Activated T-helper 1 cell treated with Interleukin-2 at 50 U/mL for 16 hours (primary cell): ENCODE data around the gene TMCO6.
A peak's percentile ranks its signal among the peaks of the same experiment; 100 is the strongest.

Experiments
- DNase-seq: peaks from one replicate; pipeline ENCODE4 v3.0.0-alpha.2; 2020; ENCODE audit warnings: low read depth

TMCO6 gene

GRCh38 chr5:140673187-140673976, 34.1 kb downstream of the TMCO6 start, which contains the start of gene DND1:
TSS of gene DND1 (minus strand) at chr5:140673576. CDS start at chr5:140673542, 34 bp downstream.
- no peak for DNase-seq

GRCh38 chr5:140674211-140674610, 35.0 kb downstream of the TMCO6 start:
- DNase-seq, result no peak

GRCh38 chr5:140674629-140675028, 35.4 kb downstream of the TMCO6 start:
- DNase-seq, result no peak

GRCh38 chr5:140677947-140678346, 38.7 kb downstream of the TMCO6 start:
- no peak for DNase-seq

GRCh38 chr5:140678993-140679392, 39.7 kb downstream of the TMCO6 start:
- no peak for DNase-seq

GRCh38 chr5:140690376-140690932, 51.2 kb downstream of the TMCO6 start:
- no peak for DNase-seq

GRCh38 chr5:140690941-140691924, 52.0 kb downstream of the TMCO6 start, which contains the start of the genes HARS1 and HARS2:
TSS of gene HARS1 (minus strand) at chr5:140691370. CDS start at chr5:140691304, 66 bp downstream.
TSS of gene HARS2 (plus strand) at chr5:140691455. CDS start at chr5:140691649, 194 bp downstream.
- DNase-seq, result peak; percentile 75

GRCh38 chr5:140694276-140694675, 55.0 kb downstream of the TMCO6 start:
- no peak for DNase-seq
